ENCODE measurements around the gene SEZ6L2.
"Not testable (repeated sequence)": the region's sequence is repeated elsewhere in the genome, so short reads cannot be mapped to it uniquely, and the experiment has no call there.

SEZ6L2 gene

DNA sequence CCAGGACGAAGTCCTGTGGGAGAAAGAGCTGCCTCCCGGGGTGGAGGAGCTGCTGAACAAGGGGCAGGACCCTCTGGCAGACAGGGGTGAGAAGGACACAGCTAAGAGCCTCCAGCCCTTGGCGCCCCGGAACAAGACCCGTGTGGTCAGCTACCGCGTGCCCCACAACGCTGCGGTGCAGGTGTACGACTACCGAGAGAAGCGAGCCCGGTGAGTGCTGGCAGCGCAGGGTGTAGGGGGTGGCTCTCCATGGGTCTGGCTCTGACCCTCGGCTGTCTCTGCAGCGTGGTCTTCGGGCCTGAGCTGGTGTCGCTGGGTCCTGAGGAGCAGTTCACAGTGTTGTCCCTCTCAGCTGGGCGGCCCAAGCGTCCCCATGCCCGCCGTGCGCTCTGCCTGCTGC is 57.7 kb downstream of the SEZ6L2 start:
- H3K27me3 ChIP-seq (ENCODE audit: control insufficient read depth, insufficient read depth, low read length), result no peaks in the 10 kb centered on the region
- H3K9me3 ChIP-seq (ENCODE audit: control insufficient read depth, low read length), result no peaks in the 10 kb centered on the region
- H3K36me3 ChIP-seq (ENCODE audit: control insufficient read depth, insufficient read depth, low read length), result peaks cover 23% of the 10 kb centered on the region
- no peak overlapping the region for H3K4me3 ChIP-seq (ENCODE audit: low read length)
- no peaks in the 10 kb centered on the region for H3K4me1 ChIP-seq (ENCODE audit: control insufficient read depth, insufficient read depth, low read length)
- no peak overlapping the region for H3K9ac ChIP-seq (ENCODE audit: low read length)

DNA sequence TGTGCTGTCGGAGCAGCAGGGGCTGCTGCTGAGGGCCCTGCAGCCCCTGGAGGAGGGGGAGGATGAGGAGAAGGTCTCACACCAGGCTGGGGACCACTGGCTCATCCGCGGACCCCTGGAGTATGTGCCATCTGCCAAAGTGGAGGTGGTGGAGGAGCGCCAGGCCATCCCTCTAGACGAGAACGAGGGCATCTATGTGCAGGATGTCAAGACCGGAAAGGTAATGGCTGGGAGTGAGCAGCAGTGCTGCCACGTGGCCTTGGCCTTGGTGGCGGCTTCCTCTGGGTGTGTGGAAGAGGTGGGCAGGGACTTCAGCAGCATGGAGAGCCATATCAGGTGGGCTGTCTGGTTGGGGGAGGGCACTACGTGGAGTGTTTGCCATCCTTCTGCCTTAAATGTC is 59.1 kb downstream of the SEZ6L2 start:
- peaks cover 23% of the 10 kb centered on the region for H3K36me3 ChIP-seq (ENCODE audit: control insufficient read depth, insufficient read depth, low read length)
- no peak overlapping the region for H3K9ac ChIP-seq (ENCODE audit: low read length)
- no peaks in the 10 kb centered on the region for H3K4me1 ChIP-seq (ENCODE audit: control insufficient read depth, insufficient read depth, low read length)
- no peaks in the 10 kb centered on the region for H3K9me3 ChIP-seq (ENCODE audit: control insufficient read depth, low read length)
- H3K27me3 ChIP-seq (ENCODE audit: control insufficient read depth, insufficient read depth, low read length), result no peaks in the 10 kb centered on the region
- no peak overlapping the region for H3K4me3 ChIP-seq (ENCODE audit: low read length)

DNA sequence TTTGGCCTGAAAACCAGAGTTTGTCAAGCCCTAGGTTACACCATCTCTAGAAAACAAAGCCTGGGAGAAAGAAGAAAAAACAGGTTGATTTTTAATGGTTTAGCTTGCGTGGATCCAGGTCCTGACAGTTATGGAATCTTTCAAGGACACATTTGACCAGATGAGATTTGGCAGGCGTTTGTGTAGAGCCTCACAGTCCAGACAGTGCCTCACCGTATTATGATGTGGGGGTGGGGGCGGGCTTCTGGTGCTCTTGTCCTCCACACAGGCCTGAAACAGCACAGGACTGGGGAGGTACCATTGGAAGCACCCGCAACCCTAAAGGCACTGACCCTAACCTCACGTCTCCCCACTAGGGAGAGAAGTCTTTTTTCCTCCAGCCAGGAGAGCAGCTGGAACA is 59.5 kb downstream of the SEZ6L2 start:
- Histone ChIP-seq H3K4me3 (ENCODE audit: low read length) (no peak overlapping the region), H3K27me3 (ENCODE audit: control insufficient read depth, insufficient read depth, low read length) (no peaks in the 10 kb centered on the region), H3K36me3 (ENCODE audit: control insufficient read depth, insufficient read depth, low read length) (peaks cover 22% of the 10 kb centered on the region), H3K9me3 (ENCODE audit: control insufficient read depth, low read length) (no peaks in the 10 kb centered on the region), H3K4me1 (ENCODE audit: control insufficient read depth, insufficient read depth, low read length) (no peaks in the 10 kb centered on the region), H3K9ac (ENCODE audit: low read length) (no peak overlapping the region)

DNA sequence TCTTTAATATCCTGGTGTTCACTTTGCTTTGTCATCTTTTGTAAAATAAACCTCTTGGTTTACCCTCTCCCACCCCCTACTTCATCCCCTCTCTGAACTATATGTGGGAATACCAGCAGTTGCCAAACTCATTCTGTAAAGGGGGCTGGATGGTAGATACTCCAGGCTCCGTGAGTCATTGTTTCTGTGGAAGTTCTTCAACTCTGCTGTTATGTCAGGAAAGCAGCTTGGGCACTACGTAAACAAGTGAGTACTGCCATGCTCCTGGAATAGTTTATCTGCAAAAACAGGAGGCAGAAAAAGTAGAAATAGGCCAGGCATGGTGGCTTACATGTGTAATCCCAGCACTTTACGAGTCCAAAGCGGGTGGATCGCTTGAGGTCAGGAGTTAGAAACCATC is 61.5 kb downstream of the SEZ6L2 start:
- no peaks in the 10 kb centered on the region for H3K9me3 ChIP-seq (ENCODE audit: control insufficient read depth, low read length)
- no peaks in the 10 kb centered on the region for H3K4me1 ChIP-seq (ENCODE audit: control insufficient read depth, insufficient read depth, low read length)
- H3K4me3 ChIP-seq (ENCODE audit: low read length), result no peak overlapping the region
- no peaks in the 10 kb centered on the region for H3K27me3 ChIP-seq (ENCODE audit: control insufficient read depth, insufficient read depth, low read length)
- peaks cover 27% of the 10 kb centered on the region for H3K36me3 ChIP-seq (ENCODE audit: control insufficient read depth, insufficient read depth, low read length)
- H3K9ac ChIP-seq (ENCODE audit: low read length), result no peak overlapping the region

DNA sequence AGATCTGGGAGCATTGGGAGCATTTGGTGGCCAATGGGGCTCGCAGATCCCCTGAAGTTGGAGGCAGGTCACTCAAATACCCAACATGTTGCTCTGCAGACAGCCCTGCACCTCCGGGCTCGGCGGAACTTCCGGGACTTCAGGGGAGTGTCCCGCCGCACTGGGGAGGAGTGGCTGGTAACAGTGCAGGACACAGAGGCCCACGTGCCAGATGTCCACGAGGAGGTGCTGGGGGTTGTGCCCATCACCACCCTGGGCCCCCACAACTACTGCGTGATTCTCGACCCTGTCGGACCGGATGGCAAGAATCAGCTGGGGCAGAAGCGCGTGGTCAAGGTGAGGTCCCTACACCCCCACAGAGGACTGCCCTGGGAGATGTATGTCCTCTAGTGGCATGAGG is 62.7 kb downstream of the SEZ6L2 start:
- Histone ChIP-seq H3K4me1 (ENCODE audit: control insufficient read depth, insufficient read depth, low read length) (no peaks in the 10 kb centered on the region), H3K9ac (ENCODE audit: low read length) (no peak overlapping the region), H3K27me3 (ENCODE audit: control insufficient read depth, insufficient read depth, low read length) (no peaks in the 10 kb centered on the region), H3K36me3 (ENCODE audit: control insufficient read depth, insufficient read depth, low read length) (peaks cover 27% of the 10 kb centered on the region), H3K4me3 (ENCODE audit: low read length) (no peak overlapping the region), H3K9me3 (ENCODE audit: control insufficient read depth, low read length) (no peaks in the 10 kb centered on the region)

DNA sequence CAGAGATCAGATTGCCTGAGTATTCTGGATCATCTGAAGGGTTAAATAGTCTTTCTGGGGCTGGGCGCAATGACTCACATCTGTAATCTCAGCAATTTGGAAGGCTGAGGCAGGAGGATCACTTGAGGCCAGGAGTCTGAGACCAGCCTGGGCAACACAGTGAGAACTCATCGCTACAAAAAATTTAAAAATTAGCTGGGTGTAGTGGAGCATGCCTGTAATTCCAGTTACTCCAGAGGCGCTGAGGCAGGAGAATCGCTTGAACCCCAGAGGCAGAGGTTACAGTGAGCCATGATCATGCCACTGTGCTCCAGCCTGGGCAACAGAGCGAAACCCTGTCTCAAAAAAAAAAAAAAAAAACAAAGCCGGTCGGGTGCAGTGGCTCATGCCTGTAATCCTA is 63.4 kb downstream of the SEZ6L2 start:
- Histone ChIP-seq H3K9ac (ENCODE audit: low read length) (no peak overlapping the region), H3K9me3 (ENCODE audit: control insufficient read depth, low read length) (no peaks in the 10 kb centered on the region), H3K4me1 (ENCODE audit: control insufficient read depth, insufficient read depth, low read length) (no peaks in the 10 kb centered on the region), H3K4me3 (ENCODE audit: low read length) (no peak overlapping the region), H3K36me3 (ENCODE audit: control insufficient read depth, insufficient read depth, low read length) (peaks cover 22% of the 10 kb centered on the region), H3K27me3 (ENCODE audit: control insufficient read depth, insufficient read depth, low read length) (no peaks in the 10 kb centered on the region)

DNA sequence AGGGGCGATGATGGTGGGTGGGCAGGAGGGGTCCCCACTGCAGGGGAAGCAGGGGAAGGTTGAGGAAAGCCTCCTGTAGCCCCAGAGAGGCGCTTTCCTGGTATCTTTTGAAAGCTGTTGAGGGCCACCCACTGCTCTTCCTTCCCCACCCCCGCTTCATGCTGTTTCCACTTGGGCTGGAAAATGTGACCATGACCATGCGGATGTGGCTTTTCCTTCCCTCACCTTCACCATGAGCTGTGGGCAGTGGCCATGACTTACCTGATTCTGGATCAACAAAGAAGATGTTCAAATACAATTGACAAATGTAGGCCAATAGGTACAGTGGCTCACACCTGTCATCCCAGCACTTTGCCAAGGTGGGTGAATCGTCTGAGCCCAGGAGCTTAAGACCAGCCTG is 65.3 kb downstream of the SEZ6L2 start:
- Histone ChIP-seq H3K4me3 (ENCODE audit: low read length) (no peak overlapping the region), H3K9ac (ENCODE audit: low read length) (no peak overlapping the region), H3K36me3 (ENCODE audit: control insufficient read depth, insufficient read depth, low read length) (peaks cover 25% of the 10 kb centered on the region), H3K4me1 (ENCODE audit: control insufficient read depth, insufficient read depth, low read length) (no peaks in the 10 kb centered on the region), H3K9me3 (ENCODE audit: control insufficient read depth, low read length) (no peaks in the 10 kb centered on the region), H3K27me3 (ENCODE audit: control insufficient read depth, insufficient read depth, low read length) (no peaks in the 10 kb centered on the region)

DNA sequence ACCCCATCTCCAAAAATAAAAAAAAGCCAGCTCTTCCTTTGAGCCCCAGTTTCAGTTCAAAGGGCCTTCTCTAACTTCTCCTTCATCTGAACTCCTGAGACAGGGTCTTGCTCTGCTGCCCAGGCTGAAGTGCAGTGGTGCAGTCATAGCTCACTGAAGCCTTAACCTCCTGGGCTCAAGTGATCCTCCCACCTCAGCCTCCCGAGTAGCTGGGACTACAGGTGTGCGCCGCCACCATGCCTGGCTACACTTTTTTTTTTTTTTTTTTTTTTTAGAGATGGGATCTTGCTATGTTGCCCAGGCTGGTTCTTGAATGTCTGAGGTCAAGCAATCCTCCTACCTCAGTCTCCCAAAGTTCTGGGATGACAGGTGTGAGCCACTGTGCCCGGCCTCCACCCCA is 66.1 kb downstream of the SEZ6L2 start:
- H3K4me3 ChIP-seq (ENCODE audit: low read length); H3K27me3 ChIP-seq (ENCODE audit: control insufficient read depth, insufficient read depth, low read length); H3K9ac ChIP-seq (ENCODE audit: low read length); H3K4me1 ChIP-seq (ENCODE audit: control insufficient read depth, insufficient read depth, low read length); H3K9me3 ChIP-seq (ENCODE audit: control insufficient read depth, low read length): not testable (repeated sequence)
- peaks cover 25% of the 10 kb centered on the region for H3K36me3 ChIP-seq (ENCODE audit: control insufficient read depth, insufficient read depth, low read length)

DNA sequence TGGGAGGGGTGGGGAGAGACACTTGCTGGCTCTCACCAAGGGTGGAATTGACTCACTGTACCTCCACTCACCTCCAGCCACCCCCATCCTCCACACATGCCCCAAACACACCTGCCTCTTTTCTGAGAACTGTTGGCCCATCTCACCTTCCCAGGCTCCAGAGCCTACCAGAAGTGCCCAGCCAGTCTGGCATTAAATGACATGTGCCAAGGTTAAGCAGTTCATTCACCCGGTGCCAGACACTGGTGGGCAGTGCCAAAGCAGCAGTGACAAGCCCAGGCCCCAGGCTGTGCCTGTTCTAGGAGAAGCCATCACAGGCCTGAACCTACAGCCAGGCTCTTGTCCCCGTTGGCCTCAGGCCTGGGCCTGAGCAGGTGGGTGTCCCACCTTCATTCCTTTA is 67.9 kb downstream of the SEZ6L2 start:
- no peaks in the 10 kb centered on the region for H3K27me3 ChIP-seq (ENCODE audit: control insufficient read depth, insufficient read depth, low read length)
- peaks cover 7% of the 10 kb centered on the region for H3K4me1 ChIP-seq (ENCODE audit: control insufficient read depth, insufficient read depth, low read length)
- no peak overlapping the region for H3K9ac ChIP-seq (ENCODE audit: low read length)
- H3K36me3 ChIP-seq (ENCODE audit: control insufficient read depth, insufficient read depth, low read length), result peaks cover 25% of the 10 kb centered on the region
- H3K4me3 ChIP-seq (ENCODE audit: low read length), result no peak overlapping the region
- H3K9me3 ChIP-seq (ENCODE audit: control insufficient read depth, low read length), result no peaks in the 10 kb centered on the region

DNA sequence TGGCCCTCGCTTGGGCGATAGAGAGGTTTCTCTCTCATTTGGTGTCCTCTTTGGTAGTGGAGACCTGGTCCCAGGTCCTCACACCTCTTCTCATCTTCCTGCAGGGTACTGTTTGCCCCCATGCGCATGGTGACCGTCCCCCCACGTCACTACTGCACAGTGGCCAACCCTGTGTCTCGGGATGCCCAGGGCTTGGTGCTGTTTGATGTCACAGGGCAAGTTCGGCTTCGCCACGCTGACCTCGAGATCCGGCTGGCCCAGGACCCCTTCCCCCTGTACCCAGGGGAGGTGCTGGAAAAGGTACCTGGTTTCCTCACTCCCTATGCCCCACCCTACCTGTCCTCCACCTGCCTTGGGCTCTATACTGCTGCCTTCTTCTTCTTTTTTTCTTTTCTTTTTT is 68.6 kb downstream of the SEZ6L2 start:
- Histone ChIP-seq H3K9me3 (ENCODE audit: control insufficient read depth, low read length) (no peaks in the 10 kb centered on the region), H3K4me3 (ENCODE audit: low read length) (no peak overlapping the region), H3K4me1 (ENCODE audit: control insufficient read depth, insufficient read depth, low read length) (peaks cover 14% of the 10 kb centered on the region), H3K27me3 (ENCODE audit: control insufficient read depth, insufficient read depth, low read length) (no peaks in the 10 kb centered on the region), H3K9ac (ENCODE audit: low read length) (no peak overlapping the region), H3K36me3 (ENCODE audit: control insufficient read depth, insufficient read depth, low read length) (peaks cover 25% of the 10 kb centered on the region)

DNA sequence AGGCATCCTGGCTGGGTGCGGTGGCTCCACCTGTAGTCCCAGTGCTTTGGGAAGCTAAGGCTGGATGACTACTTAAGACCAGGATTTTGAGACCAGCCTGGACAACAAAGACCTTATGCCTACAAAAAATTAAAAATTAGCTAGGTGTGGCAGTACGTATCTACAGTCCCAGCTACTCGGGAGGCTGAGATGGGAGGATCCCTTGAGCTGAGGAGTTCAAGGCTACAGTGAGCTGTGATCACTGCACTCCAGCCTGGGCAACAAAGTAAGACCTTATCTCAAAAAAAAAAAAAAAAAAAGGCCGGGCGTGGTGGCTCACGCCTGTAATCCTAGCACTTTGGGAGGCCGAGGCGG is 73.0 kb downstream of the SEZ6L2 start:
- peaks cover 10% of the 10 kb centered on the region for H3K36me3 ChIP-seq (ENCODE audit: control insufficient read depth, insufficient read depth, low read length)
- H3K4me3 ChIP-seq (ENCODE audit: low read length), result no peak overlapping the region
- H3K9me3 ChIP-seq (ENCODE audit: control insufficient read depth, low read length), result no peaks in the 10 kb centered on the region
- peaks cover 59% of the 10 kb centered on the region for H3K4me1 ChIP-seq (ENCODE audit: control insufficient read depth, insufficient read depth, low read length)
- H3K9ac ChIP-seq (ENCODE audit: low read length), result no peak overlapping the region
- H3K27me3 ChIP-seq (ENCODE audit: control insufficient read depth, insufficient read depth, low read length), result no peaks in the 10 kb centered on the region

DNA sequence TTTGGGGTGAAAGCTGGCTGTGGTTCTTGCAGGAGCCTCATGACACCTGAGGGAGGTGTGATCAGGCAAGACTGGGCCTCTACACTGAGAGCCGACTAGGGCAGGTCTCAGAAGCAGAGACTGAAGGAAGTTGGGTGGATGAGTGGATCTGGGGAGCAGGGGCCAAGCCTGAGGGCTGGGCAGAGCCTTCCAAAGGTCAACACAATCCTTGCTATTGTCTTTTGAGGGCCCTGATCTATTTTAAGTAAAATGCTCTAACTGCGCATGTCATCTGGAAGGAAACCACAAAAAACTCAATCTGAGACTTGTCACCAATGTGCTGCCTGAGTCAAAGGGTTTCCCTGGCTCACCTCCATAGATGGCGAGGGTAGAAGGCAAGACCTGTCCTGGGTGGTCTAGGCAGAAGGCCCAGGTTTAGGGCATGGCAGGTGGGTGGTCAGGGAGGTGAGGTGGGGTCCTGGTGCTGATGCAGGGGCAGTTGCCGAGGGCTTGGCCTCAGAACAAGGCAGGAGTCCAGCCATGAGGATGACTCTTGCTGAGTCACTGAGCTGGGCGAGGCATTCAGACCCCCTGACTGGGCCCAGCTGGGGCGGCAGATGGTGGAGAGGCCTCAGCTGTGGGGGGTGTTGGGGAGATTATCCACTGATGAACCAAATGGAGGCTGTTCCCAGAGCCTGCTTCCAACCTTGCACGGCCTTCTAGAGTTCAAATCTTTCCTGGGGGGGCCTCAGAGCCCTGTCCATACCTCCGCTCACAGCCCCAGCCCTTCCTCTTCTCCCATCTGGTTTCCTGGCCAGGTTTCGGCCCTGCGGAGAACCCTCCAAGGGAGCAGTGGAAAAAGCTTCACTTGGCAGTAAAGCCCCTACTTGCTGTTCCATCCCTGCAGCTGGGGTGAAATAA is 74.0 kb downstream of the SEZ6L2 start:
- H3K9me3 ChIP-seq (ENCODE audit: control insufficient read depth, low read length), result no peaks in the 10 kb centered on the region
- no peaks in the 10 kb centered on the region for H3K27me3 ChIP-seq (ENCODE audit: control insufficient read depth, insufficient read depth, low read length)
- no peak overlapping the region for H3K4me3 ChIP-seq (ENCODE audit: low read length)
- H3K4me1 ChIP-seq (ENCODE audit: control insufficient read depth, insufficient read depth, low read length), result peaks cover 59% of the 10 kb centered on the region
- H3K9ac ChIP-seq (ENCODE audit: low read length), result peak overlapping the region; percentile 48
- peaks cover 4% of the 10 kb centered on the region for H3K36me3 ChIP-seq (ENCODE audit: control insufficient read depth, insufficient read depth, low read length)
